ENCODE results near the gene GPR75.

Gene GPR75

GRCh38 chr2:53859206-53860181 lies at the start of gene GPR75:
Gene GPR75 (minus strand): TSS chr2:53859967. CDS start chr2:53854756, 5,211 bp downstream.
- peak; percentile 58 for DNase-seq (ENCODE audit: low spot score)

GRCh38 chr2:53907582-53907981 lies 47.8 kb upstream of the GPR75 start:
- DNase-seq (ENCODE audit: low spot score), result no peak

- DNase-seq (ENCODE audit: low spot score), result no peak
Observed at GRCh38 chr2:53905396-53905795, 45.6 kb upstream of the GPR75 start.

- peak; percentile 43 for DNase-seq (ENCODE audit: low spot score)
Observed at GRCh38 chr2:53903011-53903410, 43.2 kb upstream of the GPR75 start.

GRCh38 chr2:53901192-53901591 lies 41.4 kb upstream of the GPR75 start:
- DNase-seq (ENCODE audit: low spot score), result peak; percentile 19

- no peak for DNase-seq (ENCODE audit: low spot score)
Observed at GRCh38 chr2:53896864-53897263, 37.1 kb upstream of the GPR75 start.

GRCh38 chr2:53886406-53887280 lies 26.9 kb upstream of the GPR75 start:
- no peak for DNase-seq (ENCODE audit: low spot score)

GRCh38 chr2:53884883-53885282 lies 25.1 kb upstream of the GPR75 start:
- DNase-seq (ENCODE audit: low spot score), result no peak

- DNase-seq (ENCODE audit: low spot score), result no peak
Observed at GRCh38 chr2:53881986-53882385, 22.2 kb upstream of the GPR75 start.

GRCh38 chr2:53881360-53881759 lies 21.6 kb upstream of the GPR75 start:
- DNase-seq (ENCODE audit: low spot score), result no peak

- DNase-seq (ENCODE audit: low spot score), result no peak
Observed at GRCh38 chr2:53880756-53881155, 21.0 kb upstream of the GPR75 start.

- no peak for DNase-seq (ENCODE audit: low spot score)
Observed at GRCh38 chr2:53877556-53877955, 17.8 kb upstream of the GPR75 start.

GRCh38 chr2:53877112-53877511 lies 17.3 kb upstream of the GPR75 start:
- no peak for DNase-seq (ENCODE audit: low spot score)

- DNase-seq (ENCODE audit: low spot score), result no peak
Observed at GRCh38 chr2:53874401-53874950, 14.7 kb upstream of the GPR75 start.

GRCh38 chr2:53867773-53868172 lies 8.0 kb upstream of the GPR75 start:
- no peak for DNase-seq (ENCODE audit: low spot score)

- DNase-seq (ENCODE audit: low spot score), result no peak
Observed at GRCh38 chr2:53867169-53867568, 7.4 kb upstream of the GPR75 start.

- no peak for DNase-seq (ENCODE audit: low spot score)
Observed at GRCh38 chr2:53865962-53866361, 6.2 kb upstream of the GPR75 start.

- no peak for DNase-seq (ENCODE audit: low spot score)
Observed at GRCh38 chr2:53865264-53865663, 5.5 kb upstream of the GPR75 start.

GRCh38 chr2:53863538-53864227 lies 3.9 kb upstream of the GPR75 start:
- no peak for DNase-seq (ENCODE audit: low spot score)

GRCh38 chr2:53861824-53862223 lies 2.1 kb upstream of the GPR75 start:
- no peak for DNase-seq (ENCODE audit: low spot score)

GRCh38 chr2:53856272-53856671 lies 3.5 kb downstream of the GPR75 start:
- no peak for DNase-seq (ENCODE audit: low spot score)

- DNase-seq (ENCODE audit: low spot score), result no peak
Observed at GRCh38 chr2:53854678-53855077, 5.1 kb downstream of the GPR75 start.
